D721Med (cell line): ENCODE measurements around the gene KIF19.

Experiments used
- DNase-seq: peaks from one replicate; pipeline ENCODE4 v3.0.0; 2011; ENCODE audit warnings: low spot score; ENCODE audit not compliant: insufficient read length
- FAIRE-seq: peaks from 2 replicates; lab custom pipeline; 2011; peaks lifted over from hg19 to GRCh38; lab: Jason Lieb, UNC
- CTCF ChIP-seq: IDR thresholded peaks from 2 replicates; pipeline ENCODE4 v1.5.1; 2012; ENCODE audit warnings: mild to moderate bottlenecking, control low read depth; ENCODE audit not compliant: insufficient read depth; ENCODE audit errors: missing control alignments

Gene KIF19

GRCh38 chr17:74345433-74346241, 19.6 kb downstream of the KIF19 start:
- DNase-seq (no peak), FAIRE-seq (no peak)
- TF ChIP-seq CTCF: no peak

- no peak for FAIRE-seq
- no peak for DNase-seq
- TF ChIP-seq CTCF: no peak
These were observed 21.6 kb downstream of the KIF19 start for GRCh38 chr17:74347646-74348045.

GRCh38 chr17:74349120-74349519, 23.1 kb downstream of the KIF19 start:
- TF ChIP-seq CTCF: no peak

GRCh38 chr17:74350486-74350885, 24.5 kb downstream of the KIF19 start:
- no peak for DNase-seq
- no peak for TF ChIP-seq CTCF
- no peak for FAIRE-seq

More at GRCh38 chr17:74349120-74349519, 23.1 kb downstream of the KIF19 start:
- no peak for DNase-seq
- no peak for FAIRE-seq

- no peak for TF ChIP-seq CTCF
- DNase-seq (no peak), FAIRE-seq (no peak)
These were observed 25.7 kb downstream of the KIF19 start for GRCh38 chr17:74351552-74352210.

- no peak for DNase-seq
- TF ChIP-seq CTCF: no peak
- no peak for FAIRE-seq
These were observed 27.5 kb downstream of the KIF19 start for GRCh38 chr17:74353446-74354060.
